HEK293 (cell line): ENCODE results near the gene ACMSD.

Experiments
- BCL11A ChIP-seq: fragments of 450-650 bp; formaldehyde crosslinking; IDR thresholded peaks from 2 replicates; pipeline ENCODE4 v1.5.1; 2016; ENCODE audit warnings: low read depth, missing biosample characterization, missing genetic modification characterization
- PRDM6 ChIP-seq: fragments of 450-650 bp; formaldehyde crosslinking; IDR thresholded peaks from 2 replicates; pipeline ENCODE4 v1.5.1; 2017; ENCODE audit warnings: missing biosample characterization, missing genetic modification characterization
- TF ChIP-seq, protein P1 (sequence below): fragments of 450-650 bp; formaldehyde crosslinking; IDR thresholded peaks from 2 replicates; pipeline ENCODE4 v1.5.1; 2016; ENCODE audit warnings: missing biosample characterization, missing genetic modification characterization

- TF ChIP-seq, protein P1, sequence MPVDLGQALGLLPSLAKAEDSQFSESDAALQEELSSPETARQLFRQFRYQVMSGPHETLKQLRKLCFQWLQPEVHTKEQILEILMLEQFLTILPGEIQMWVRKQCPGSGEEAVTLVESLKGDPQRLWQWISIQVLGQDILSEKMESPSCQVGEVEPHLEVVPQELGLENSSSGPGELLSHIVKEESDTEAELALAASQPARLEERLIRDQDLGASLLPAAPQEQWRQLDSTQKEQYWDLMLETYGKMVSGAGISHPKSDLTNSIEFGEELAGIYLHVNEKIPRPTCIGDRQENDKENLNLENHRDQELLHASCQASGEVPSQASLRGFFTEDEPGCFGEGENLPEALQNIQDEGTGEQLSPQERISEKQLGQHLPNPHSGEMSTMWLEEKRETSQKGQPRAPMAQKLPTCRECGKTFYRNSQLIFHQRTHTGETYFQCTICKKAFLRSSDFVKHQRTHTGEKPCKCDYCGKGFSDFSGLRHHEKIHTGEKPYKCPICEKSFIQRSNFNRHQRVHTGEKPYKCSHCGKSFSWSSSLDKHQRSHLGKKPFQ (tag by site-specific recombination), result no peak
- TF ChIP-seq BCL11A (tag by site-specific recombination), result no peak
- TF ChIP-seq PRDM6 (tag by site-specific recombination), result 0 out of 2 replicates have a peak, but pooled peaks have one; percentile 16
These were observed 79.6 kb downstream of the ACMSD start for GRCh38 chr2:134917888-134918525.
